GM19035 (cell line): ENCODE results near the gene PHF11.
"Not testable (repeated sequence)": the region's sequence is repeated elsewhere in the genome, so short reads cannot be mapped to it uniquely, and the experiment has no call there.

ENCODE experiments used
- ATAC-seq: cut with Tn5 transposase; IDR thresholded peaks from one replicate; pipeline ENCODE4 v1.9.1; 2021; ENCODE audit not compliant: unreplicated experiment

Gene PHF11

GRCh38 chr13:49495783-49496762 is at the start of gene PHF11:
PHF11 (plus strand) TSS chr13:49495953; CDS start chr13:49496002, 49 bp downstream.
- ATAC-seq, result peak; percentile 84

GRCh38 chr13:49446473-49446872 is 49.3 kb upstream of the PHF11 start:
- no peak for ATAC-seq

DNA sequence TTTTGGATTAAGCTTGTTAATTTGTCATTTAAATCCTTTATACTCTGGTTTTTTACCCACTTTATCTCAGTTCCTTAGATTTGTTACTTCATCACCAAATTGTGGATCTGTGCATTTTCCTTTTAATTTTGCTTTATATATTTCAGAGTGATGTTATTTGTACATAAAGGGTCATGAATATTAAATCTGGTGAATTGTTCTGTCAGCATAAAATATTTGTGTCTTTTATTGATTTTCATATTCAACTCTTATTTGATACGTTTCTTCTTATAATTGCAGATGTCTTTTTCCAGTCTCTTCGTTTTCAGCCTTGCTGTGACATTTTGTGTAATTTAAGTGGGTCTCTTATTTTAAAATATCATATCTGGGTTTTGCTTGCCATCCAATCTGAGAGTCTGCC is 47.0 kb upstream of the PHF11 start:
- no peak for ATAC-seq

DNA sequence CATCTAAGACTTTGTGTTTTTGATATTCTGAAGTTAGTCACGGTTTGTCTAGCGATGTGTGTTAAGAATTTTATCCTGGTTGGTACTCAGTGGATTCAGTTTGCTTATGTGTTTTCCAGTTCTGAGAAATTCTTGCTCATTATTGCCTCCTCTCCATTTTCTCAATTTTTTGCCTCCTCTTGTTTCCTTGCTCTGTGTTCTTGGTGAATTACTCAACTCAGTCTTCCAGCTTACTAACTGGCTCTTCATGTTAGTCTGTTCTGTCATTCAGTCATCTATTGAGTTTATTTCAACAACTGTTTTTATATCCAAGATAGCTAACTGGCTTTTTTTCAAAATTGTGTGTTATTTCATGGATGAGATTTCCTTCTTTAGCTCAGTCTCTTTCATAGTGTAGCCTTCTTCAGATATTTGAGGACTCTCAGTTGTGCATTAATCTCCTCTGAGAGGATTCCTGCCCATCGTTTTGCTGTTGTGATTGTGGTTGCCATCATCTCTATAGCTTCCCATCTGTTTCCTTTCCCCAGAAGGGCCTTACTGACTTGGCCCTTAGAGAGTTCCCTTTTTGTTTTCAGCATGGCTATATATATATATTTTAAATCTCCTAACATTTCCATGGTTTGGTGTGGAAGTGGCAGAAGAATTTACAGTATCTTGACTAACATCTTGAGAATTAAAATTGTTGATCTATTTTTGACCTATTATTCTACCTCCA is 45.5 kb upstream of the PHF11 start:
- no peak for ATAC-seq

- ATAC-seq, result no peak
These were observed 42.9 kb upstream of the PHF11 start for GRCh38 chr13:49452725-49453457.

GRCh38 chr13:49453465-49453864 is 42.3 kb upstream of the PHF11 start:
- no peak for ATAC-seq

- peak; percentile 95 for ATAC-seq
These were observed 41.3 kb upstream of the PHF11 start for GRCh38 chr13:49454388-49455006.

- ATAC-seq, result peak; percentile 21
These were observed 40.8 kb upstream of the PHF11 start for GRCh38 chr13:49455007-49455398.

GRCh38 chr13:49456156-49456555 is 39.6 kb upstream of the PHF11 start:
- ATAC-seq, result no peak

DNA sequence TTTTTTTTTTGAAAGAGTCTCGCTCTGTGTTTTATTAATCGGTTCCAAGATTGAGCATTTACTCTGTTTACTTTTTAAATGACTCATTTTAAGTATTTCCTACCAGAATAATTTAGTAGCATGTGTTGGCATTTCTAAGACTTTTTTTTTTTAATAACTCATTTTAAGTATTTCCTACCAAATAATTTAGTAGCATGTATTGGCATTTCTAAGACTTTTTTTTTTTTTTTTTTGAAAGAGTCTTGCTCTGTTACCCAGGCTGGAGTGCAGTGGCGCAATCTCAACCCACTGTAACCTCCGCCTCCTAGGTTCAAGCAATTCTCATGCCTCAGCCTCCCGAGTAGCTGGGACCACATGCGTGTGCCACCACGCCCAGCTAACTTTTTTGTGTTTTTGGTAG is 38.5 kb upstream of the PHF11 start:
- no peak for ATAC-seq

DNA sequence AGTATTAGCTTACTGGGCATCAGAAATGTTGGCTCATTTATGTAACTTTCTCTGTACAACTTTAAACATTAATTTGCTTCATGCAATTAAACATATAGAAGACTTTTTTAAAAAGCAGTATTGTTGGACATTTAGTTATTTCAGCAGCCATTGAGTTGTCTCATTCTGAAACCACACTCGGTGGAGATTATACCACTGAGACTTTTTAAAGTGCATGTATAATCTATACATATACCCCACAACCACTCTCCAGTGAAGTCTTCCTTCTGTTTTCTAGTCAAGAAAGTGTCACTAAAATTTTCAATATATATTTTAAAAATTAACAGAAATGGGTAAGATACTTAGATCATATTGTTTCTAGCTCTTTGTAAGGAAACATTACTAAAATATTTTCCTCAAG is 36.2 kb upstream of the PHF11 start:
- ATAC-seq, result no peak

- ATAC-seq, result no peak
These were observed 31.7 kb upstream of the PHF11 start for GRCh38 chr13:49464085-49464484.

GRCh38 chr13:49464621-49465325 is 31.0 kb upstream of the PHF11 start:
- no peak for ATAC-seq

DNA sequence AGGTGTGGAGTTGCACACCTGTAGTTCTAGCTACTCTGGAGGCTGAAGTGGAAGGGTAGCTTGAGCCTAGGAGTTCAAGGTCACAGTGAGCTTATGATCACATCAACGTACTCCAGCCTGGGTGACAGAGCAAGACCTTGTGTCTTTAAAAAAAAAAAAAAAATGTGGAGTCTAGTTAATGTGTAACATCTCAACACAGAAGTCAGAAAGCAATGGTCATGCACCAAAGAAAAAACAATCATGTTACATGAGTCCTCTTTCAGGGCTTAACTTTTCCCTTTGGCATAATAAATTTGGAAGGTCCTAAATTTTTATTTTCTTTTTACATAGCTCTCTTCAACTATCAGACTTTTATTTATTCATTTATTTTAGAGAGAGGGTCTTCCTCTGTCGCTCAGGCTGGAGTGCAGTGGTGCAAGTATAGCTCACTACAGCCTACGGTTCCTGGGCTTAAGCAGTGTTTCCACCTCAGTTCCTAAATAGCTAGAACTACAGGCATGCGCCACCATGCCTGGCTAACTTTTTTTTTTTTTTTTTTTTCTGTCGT is 29.4 kb upstream of the PHF11 start:
- no peak for ATAC-seq

GRCh38 chr13:49472186-49472585 is 23.6 kb upstream of the PHF11 start:
- ATAC-seq, result no peak

GRCh38 chr13:49476529-49476928 is 19.2 kb upstream of the PHF11 start:
- ATAC-seq, result no peak

DNA sequence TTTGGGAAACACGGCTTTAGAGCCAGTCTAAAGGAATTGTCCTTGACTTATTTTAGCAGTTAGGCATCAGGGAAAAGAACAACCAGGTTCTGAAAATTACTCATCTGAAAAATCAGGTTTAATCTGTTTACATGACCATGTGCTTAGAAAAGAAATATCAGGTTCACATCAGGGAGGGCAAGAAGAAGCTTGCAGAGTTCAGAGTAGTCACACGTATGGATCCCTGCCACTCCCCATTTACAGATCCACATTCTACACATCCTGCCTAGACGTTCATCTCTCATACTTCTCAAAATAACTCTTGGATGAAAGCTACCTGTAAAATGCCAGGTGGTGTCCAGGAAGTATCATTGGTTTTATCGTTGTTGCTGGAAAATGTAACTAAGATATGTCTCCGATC is 14.0 kb upstream of the PHF11 start:
- ATAC-seq, result no peak

GRCh38 chr13:49488563-49488962 is 7.2 kb upstream of the PHF11 start:
- ATAC-seq, result no peak

GRCh38 chr13:49494645-49495044 is 1.1 kb upstream of the PHF11 start:
- ATAC-seq, result no peak

- not testable (repeated sequence) for ATAC-seq
These were observed 1.1 kb downstream of the PHF11 start for GRCh38 chr13:49496837-49497236.
